H9 (cell line): ENCODE results near the gene CMTM7. TPM values are rescaled to one million over a fixed set of nuclear protein-coding genes. Genes with fewer than 3 reads are reported as not detected.

Source experiments
- DNase-seq: peaks from one replicate; pipeline ENCODE4 v3.0.0-alpha.2; 2017
- H2AFZ ChIP-seq: one replicate; pipeline ENCODE4 v1.6.1; 2013; ENCODE audit warnings: mild to moderate bottlenecking, low read length, control low read depth, moderate library complexity
- H2AK5ac ChIP-seq: 2 replicates; pipeline ENCODE4 v1.6.1; 2013; ENCODE audit warnings: low read length, control low read depth, mixed read lengths; ENCODE audit not compliant: insufficient read length
- H2BK120ac ChIP-seq: one replicate; pipeline ENCODE4 v1.6.1; 2013; ENCODE audit warnings: low read depth, mild to moderate bottlenecking, low read length, control low read depth, inconsistent platforms; ENCODE audit not compliant: poor library complexity, severe bottlenecking
- H2BK12ac ChIP-seq: 2 replicates; pipeline ENCODE4 v1.6.1; 2013; ENCODE audit warnings: low read length, control low read depth, mixed read lengths, low read depth; ENCODE audit not compliant: insufficient read length
- H2BK15ac ChIP-seq: 2 replicates; pipeline ENCODE4 v1.6.1; 2013; ENCODE audit warnings: low read depth, low read length, control low read depth
- H2BK20ac ChIP-seq: one replicate; pipeline ENCODE4 v1.6.1; 2013; ENCODE audit warnings: low read depth, mild to moderate bottlenecking, low read length, control low read depth, inconsistent platforms; ENCODE audit not compliant: poor library complexity, severe bottlenecking
- H2BK5ac ChIP-seq: 2 replicates; pipeline ENCODE4 v1.6.1; 2013; ENCODE audit warnings: low read length, control low read depth, mixed read lengths; ENCODE audit not compliant: insufficient read length
- H3K14ac ChIP-seq: 2 replicates; pipeline ENCODE4 v1.6.1; 2013; ENCODE audit warnings: low read length, control low read depth; ENCODE audit not compliant: insufficient read depth
- H3K18ac ChIP-seq: 2 replicates; pipeline ENCODE4 v1.6.1; 2013; ENCODE audit warnings: low read depth, mild to moderate bottlenecking, mixed read lengths, low read length, control low read depth; ENCODE audit not compliant: insufficient read length
- H3K23ac ChIP-seq: 2 replicates; pipeline ENCODE4 v1.6.1; 2013; ENCODE audit warnings: low read length, control low read depth, mixed read lengths, low read depth; ENCODE audit not compliant: insufficient read length
- H3K23me2 ChIP-seq: 2 replicates; pipeline ENCODE4 v1.6.1; 2013; ENCODE audit warnings: low read depth, mild to moderate bottlenecking, mixed read lengths, low read length, control low read depth; ENCODE audit not compliant: insufficient read length, poor library complexity, severe bottlenecking
- H3K27ac ChIP-seq: 2 replicates; pipeline ENCODE4 v1.5.1; 2013; ENCODE audit warnings: low read length, control low read depth, mixed read lengths, low read depth; ENCODE audit not compliant: insufficient read length
- H3K27me3 ChIP-seq: 2 replicates; pipeline ENCODE4 v1.6.1; 2013; ENCODE audit warnings: low read length, control low read depth, inconsistent platforms; ENCODE audit not compliant: insufficient read depth
- H3K4ac ChIP-seq: 2 replicates; pipeline ENCODE4 v1.6.1; 2013; ENCODE audit warnings: low read depth, mild to moderate bottlenecking, control low read depth, inconsistent platforms, low read length, moderate library complexity
- H3K4me1 ChIP-seq: 2 replicates; pipeline ENCODE4 v1.6.1; 2013; ENCODE audit warnings: low read length, control low read depth, inconsistent platforms; ENCODE audit not compliant: insufficient read depth
- H3K4me2 ChIP-seq: 2 replicates; pipeline ENCODE4 v1.6.1; 2013; ENCODE audit warnings: low read length, control low read depth, mixed read lengths; ENCODE audit not compliant: insufficient read length, insufficient read depth
- H3K56ac ChIP-seq: 2 replicates; pipeline ENCODE4 v1.6.1; 2013; ENCODE audit warnings: low read depth, mild to moderate bottlenecking, mixed read lengths, low read length, control low read depth; ENCODE audit not compliant: insufficient read length
- H3K79me1 ChIP-seq: 2 replicates; pipeline ENCODE4 v1.6.1; 2013; ENCODE audit warnings: low read depth, mild to moderate bottlenecking, moderate library complexity, low read length, control low read depth, inconsistent platforms; ENCODE audit not compliant: insufficient read depth, poor library complexity, severe bottlenecking
- H3K79me2 ChIP-seq: 2 replicates; pipeline ENCODE4 v1.6.1; 2013; ENCODE audit warnings: low read length, control low read depth, inconsistent platforms; ENCODE audit not compliant: insufficient read depth
- H3K9ac ChIP-seq: 2 replicates; pipeline ENCODE4 v1.6.1; 2013; ENCODE audit warnings: low read length, control low read depth, mixed read lengths; ENCODE audit not compliant: insufficient read length; ENCODE audit errors: extremely low read depth
- H3K9me3 ChIP-seq: one replicate; pipeline ENCODE4 v1.6.1; 2013; ENCODE audit warnings: low read depth, low read length, inconsistent platforms; ENCODE audit not compliant: control insufficient read depth
- H3T11ph ChIP-seq: one replicate; pipeline ENCODE4 v1.6.1; 2013; ENCODE audit warnings: mild to moderate bottlenecking, low read length, control low read depth, inconsistent platforms
- H4K20me1 ChIP-seq: one replicate; pipeline ENCODE4 v1.6.1; 2013; ENCODE audit not compliant: control insufficient read depth, insufficient read length, insufficient read depth
- H4K5ac ChIP-seq: 2 replicates; pipeline ENCODE4 v1.6.1; 2013; ENCODE audit warnings: low read depth, mild to moderate bottlenecking, mixed read lengths, low read length, control low read depth; ENCODE audit not compliant: insufficient read length
- H4K8ac ChIP-seq: replicated peaks from 2 replicates; pipeline ENCODE4 v1.6.1; 2013; ENCODE audit warnings: low read length, control low read depth, mixed read lengths, low read depth; ENCODE audit not compliant: insufficient read length
- H4K91ac ChIP-seq: 2 replicates; pipeline ENCODE4 v1.6.1; 2013; ENCODE audit warnings: low read depth, mild to moderate bottlenecking, moderate library complexity, mixed read lengths, low read length, control low read depth; ENCODE audit not compliant: insufficient read length
- H3K27ac Mint-ChIP-seq, 3 experiments: 2 replicates in 2 of 3; 3 replicates in 1 of 3; pipeline ENCODE4 v1.8.0; 2020 to 2021; ENCODE audit warnings: mixed read lengths in 3 of 3, mild to moderate bottlenecking in 1 of 3, moderate library complexity in 1 of 3
- H3K27me3 Mint-ChIP-seq: 2 replicates; pipeline ENCODE4 v1.8.0; 2021; ENCODE audit warnings: low read depth, mild to moderate bottlenecking, moderate library complexity, mixed read lengths
- H3K36me3 Mint-ChIP-seq, 3 experiments: 2 replicates in 2 of 3; 3 replicates in 1 of 3; pipeline ENCODE4 v1.8.0; 2020 to 2021; ENCODE audit warnings: low read depth in 3 of 3, mixed read lengths in 3 of 3; ENCODE audit not compliant: insufficient read depth in 1 of 3
- H3K4me1 Mint-ChIP-seq, 2 experiments: 2 replicates each; pipeline ENCODE4 v1.8.0; 2020; ENCODE audit warnings: mixed read lengths in 2 of 2
- H3K4me3 Mint-ChIP-seq, 2 experiments: 2 replicates in 1 of 2; 3 replicates in 1 of 2; pipeline ENCODE4 v1.8.0; 2020 to 2021; ENCODE audit warnings: mild to moderate bottlenecking in 2 of 2, mixed read lengths in 2 of 2, moderate library complexity in 1 of 2
- H3K9me3 Mint-ChIP-seq, 2 experiments: 2 replicates in 1 of 2; 3 replicates in 1 of 2; pipeline ENCODE4 v1.8.0; 2020; ENCODE audit warnings: mild to moderate bottlenecking in 2 of 2, mixed read lengths in 2 of 2, moderate library complexity in 1 of 2
- CTCF ChIP-seq: fragments of 200-600 bp; sonication (generic); conservative IDR thresholded peaks from 3 replicates; pipeline ENCODE4 v1.8.0; 2021; ENCODE audit warnings: antibody characterized with exemption, mild to moderate bottlenecking
- WGBS: extraction: QIAGEN DNeasy Blood & Tissue Kit; methylation state at CpG from one replicate; pipeline ENCODE4 v1.1.7; 2013; ENCODE audit warnings: missing lambda C conversion rate, low lambda C conversion rate, mixed read lengths; ENCODE audit not compliant: insufficient read length; ENCODE audit errors: extremely low coverage; 5-methylcytosine and 5-hydroxymethylcytosine counted together
- total RNA-seq: library from RNA; stranded (reverse); gene quantifications from 2 replicates; pipeline ENCODE4 v1.2.1, GENCODE V29; 2021

CMTM7 gene
- total RNA-seq, 1 experiment from 2014 or later: 23.9 TPM

GRCh38 chr3:32480604-32481003, 89.0 kb downstream of the CMTM7 start:
- Histone ChIP-seq H3K79me1 (no peaks in the 10 kb centered on the region), H3K9ac (no peak overlapping the region), H2BK120ac (no peak overlapping the region), H2BK5ac (no peak overlapping the region), H3K56ac (no peak overlapping the region), H3K23ac (no peak overlapping the region), H3K4me2 (no peak overlapping the region), H2AK5ac (no peak overlapping the region), H3K79me2 (no peaks in the 10 kb centered on the region), H3K4ac (no peak overlapping the region), H3T11ph (no peak overlapping the region), H3K27me3 (no peaks in the 10 kb centered on the region), H3K18ac (no peak overlapping the region), H3K4me1 (no peaks in the 10 kb centered on the region), H2BK20ac (no peak overlapping the region), H3K27ac (no peak overlapping the region), H3K9me3 (no peaks in the 10 kb centered on the region), H3K14ac (no peak overlapping the region), H4K8ac (no peak overlapping the region), H2BK15ac (no peak overlapping the region), H4K20me1 (no peaks in the 10 kb centered on the region), H4K5ac (no peak overlapping the region), H4K91ac (no peak overlapping the region), H2BK12ac (no peak overlapping the region), H2AFZ (no peak overlapping the region), H3K23me2 (no peaks in the 10 kb centered on the region)
- no CpG with 5 or more reads among the region's 1 CpG for WGBS
- H3K9me3 Mint-ChIP-seq: no peaks in the 10 kb centered on the region
- TF ChIP-seq CTCF: no peak
- no peak overlapping the region for H3K4me3 Mint-ChIP-seq
- H3K27ac Mint-ChIP-seq: no peak overlapping the region
- peaks cover 3 to 32% (median 24%) of the 10 kb centered on the region in 3 experiments; a peak in 6 of 7 replicates for H3K36me3 Mint-ChIP-seq
- H3K4me1 Mint-ChIP-seq: no peaks in the 10 kb centered on the region
- no peak for DNase-seq
- H3K27me3 Mint-ChIP-seq: no peaks in the 10 kb centered on the region
